IMR-90 (cell line): Measurements from ENCODE around the gene POU2AF1.

Experiments used
- BHLHE40 ChIP-seq: fragments of 150-350 bp; IDR thresholded peaks from 2 replicates; pipeline ENCODE4 v1.6.1; 2016; ENCODE audit warnings: mild to moderate bottlenecking, low read depth, low read length
- CEBPB ChIP-seq: IDR thresholded peaks from 2 replicates; pipeline ENCODE4 v1.6.1; 2012; ENCODE audit warnings: low read depth, low read length, improper control_type of control experiment
- CHD1 ChIP-seq: IDR thresholded peaks from 2 replicates; pipeline ENCODE4 v1.6.1; 2012; ENCODE audit warnings: low read depth, low read length, improper control_type of control experiment
- MAFK ChIP-seq: IDR thresholded peaks from 2 replicates; pipeline ENCODE4 v1.6.1; 2012; ENCODE audit warnings: low read depth, low read length, improper control_type of control experiment
- MXI1 ChIP-seq: IDR thresholded peaks from 2 replicates; pipeline ENCODE4 v1.6.1; 2012; ENCODE audit warnings: low read depth, mild to moderate bottlenecking, low read length, moderate library complexity, borderline replicate concordance
- POLR2A ChIP-seq: IDR thresholded peaks from 2 replicates; pipeline ENCODE4 v1.6.1; 2012; ENCODE audit warnings: mild to moderate bottlenecking, low read depth, low read length
- RAD21 ChIP-seq: IDR thresholded peaks from 2 replicates; pipeline ENCODE4 v1.6.1; 2012; ENCODE audit warnings: low read length, improper control_type of control experiment
- RCOR1 ChIP-seq: IDR thresholded peaks from 2 replicates; pipeline ENCODE4 v1.6.1; 2012; ENCODE audit warnings: mild to moderate bottlenecking, low read length, improper control_type of control experiment; ENCODE audit not compliant: insufficient replicate concordance
- RFX5 ChIP-seq: IDR thresholded peaks from 2 replicates; pipeline ENCODE4 v1.8.0; 2012; ENCODE audit warnings: low read depth, mild to moderate bottlenecking, low read length, moderate library complexity
- SMC3 ChIP-seq: fragments of 150-350 bp; IDR thresholded peaks from 2 replicates; pipeline ENCODE4 v1.6.1; 2016; ENCODE audit warnings: low read depth, mild to moderate bottlenecking, antibody characterized with exemption, low read length, moderate library complexity
- TF ChIP-seq, protein P1 (sequence below): conservative IDR thresholded peaks from 2 replicates; pipeline ENCODE4 v1.5.1; 2012; ENCODE audit warnings: mild to moderate bottlenecking, low read depth, low read length, improper control_type of control experiment
- TF ChIP-seq, protein P2 (sequence below): fragments of 150-350 bp; IDR thresholded peaks from 2 replicates; pipeline ENCODE4 v1.6.1; 2017; ENCODE audit warnings: mild to moderate bottlenecking, antibody characterized with exemption, low read length, low read depth
- TF ChIP-seq, protein P3 (sequence below): fragments of 150-350 bp; IDR thresholded peaks from 2 replicates; pipeline ENCODE4 v1.6.1; 2016; ENCODE audit warnings: low read depth, mild to moderate bottlenecking, low read length, moderate library complexity, borderline replicate concordance

DNA sequence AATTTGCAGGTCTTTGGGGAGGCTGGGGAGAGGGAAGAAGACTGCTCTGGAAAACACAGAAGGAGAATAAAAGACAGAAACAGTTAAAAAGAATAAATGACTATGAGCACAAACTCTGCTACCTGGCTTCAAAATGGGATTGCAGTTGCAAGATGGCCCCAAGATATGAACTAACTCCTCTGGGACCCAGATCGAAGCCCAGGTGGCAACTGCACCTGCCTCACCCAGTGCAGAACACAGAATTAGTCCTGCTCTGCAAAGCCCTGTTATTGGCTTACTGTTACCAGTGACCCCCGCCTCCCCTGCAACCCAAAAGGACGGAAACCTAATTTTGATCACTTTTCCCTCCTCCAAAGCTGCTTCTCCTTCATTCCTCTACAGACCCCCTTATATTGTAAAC is 35.9 kb upstream of the POU2AF1 start:
- TF ChIP-seq, protein P1, sequence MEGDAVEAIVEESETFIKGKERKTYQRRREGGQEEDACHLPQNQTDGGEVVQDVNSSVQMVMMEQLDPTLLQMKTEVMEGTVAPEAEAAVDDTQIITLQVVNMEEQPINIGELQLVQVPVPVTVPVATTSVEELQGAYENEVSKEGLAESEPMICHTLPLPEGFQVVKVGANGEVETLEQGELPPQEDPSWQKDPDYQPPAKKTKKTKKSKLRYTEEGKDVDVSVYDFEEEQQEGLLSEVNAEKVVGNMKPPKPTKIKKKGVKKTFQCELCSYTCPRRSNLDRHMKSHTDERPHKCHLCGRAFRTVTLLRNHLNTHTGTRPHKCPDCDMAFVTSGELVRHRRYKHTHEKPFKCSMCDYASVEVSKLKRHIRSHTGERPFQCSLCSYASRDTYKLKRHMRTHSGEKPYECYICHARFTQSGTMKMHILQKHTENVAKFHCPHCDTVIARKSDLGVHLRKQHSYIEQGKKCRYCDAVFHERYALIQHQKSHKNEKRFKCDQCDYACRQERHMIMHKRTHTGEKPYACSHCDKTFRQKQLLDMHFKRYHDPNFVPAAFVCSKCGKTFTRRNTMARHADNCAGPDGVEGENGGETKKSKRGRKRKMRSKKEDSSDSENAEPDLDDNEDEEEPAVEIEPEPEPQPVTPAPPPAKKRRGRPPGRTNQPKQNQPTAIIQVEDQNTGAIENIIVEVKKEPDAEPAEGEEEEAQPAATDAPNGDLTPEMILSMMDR = no peak
- TF ChIP-seq, protein P2, sequence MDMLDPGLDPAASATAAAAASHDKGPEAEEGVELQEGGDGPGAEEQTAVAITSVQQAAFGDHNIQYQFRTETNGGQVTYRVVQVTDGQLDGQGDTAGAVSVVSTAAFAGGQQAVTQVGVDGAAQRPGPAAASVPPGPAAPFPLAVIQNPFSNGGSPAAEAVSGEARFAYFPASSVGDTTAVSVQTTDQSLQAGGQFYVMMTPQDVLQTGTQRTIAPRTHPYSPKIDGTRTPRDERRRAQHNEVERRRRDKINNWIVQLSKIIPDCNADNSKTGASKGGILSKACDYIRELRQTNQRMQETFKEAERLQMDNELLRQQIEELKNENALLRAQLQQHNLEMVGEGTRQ = no peak
- TF ChIP-seq, protein P3, sequence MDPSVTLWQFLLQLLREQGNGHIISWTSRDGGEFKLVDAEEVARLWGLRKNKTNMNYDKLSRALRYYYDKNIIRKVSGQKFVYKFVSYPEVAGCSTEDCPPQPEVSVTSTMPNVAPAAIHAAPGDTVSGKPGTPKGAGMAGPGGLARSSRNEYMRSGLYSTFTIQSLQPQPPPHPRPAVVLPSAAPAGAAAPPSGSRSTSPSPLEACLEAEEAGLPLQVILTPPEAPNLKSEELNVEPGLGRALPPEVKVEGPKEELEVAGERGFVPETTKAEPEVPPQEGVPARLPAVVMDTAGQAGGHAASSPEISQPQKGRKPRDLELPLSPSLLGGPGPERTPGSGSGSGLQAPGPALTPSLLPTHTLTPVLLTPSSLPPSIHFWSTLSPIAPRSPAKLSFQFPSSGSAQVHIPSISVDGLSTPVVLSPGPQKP = no peak
- TF ChIP-seq CHD1 (no peak), POLR2A (no peak), MAFK (no peak), RAD21 (no peak), CEBPB (no peak), RCOR1 (no peak), RFX5 (no peak), SMC3 (no peak), BHLHE40 (no peak), MXI1 (no peak)
